Glomerular visceral epithelial cell (primary cell): ENCODE results near the gene COL24A1.
A peak's percentile ranks its signal among the peaks of the same experiment; 100 is the strongest.
"Not testable (repeated sequence)": the region's sequence is repeated elsewhere in the genome, so short reads cannot be mapped to it uniquely, and the experiment has no call there.

ENCODE experiments used
- DNase-seq: peaks from one replicate; pipeline ENCODE4 v3.0.0-alpha.2; 2016; ENCODE audit errors: extremely low spot score

Gene COL24A1

DNA sequence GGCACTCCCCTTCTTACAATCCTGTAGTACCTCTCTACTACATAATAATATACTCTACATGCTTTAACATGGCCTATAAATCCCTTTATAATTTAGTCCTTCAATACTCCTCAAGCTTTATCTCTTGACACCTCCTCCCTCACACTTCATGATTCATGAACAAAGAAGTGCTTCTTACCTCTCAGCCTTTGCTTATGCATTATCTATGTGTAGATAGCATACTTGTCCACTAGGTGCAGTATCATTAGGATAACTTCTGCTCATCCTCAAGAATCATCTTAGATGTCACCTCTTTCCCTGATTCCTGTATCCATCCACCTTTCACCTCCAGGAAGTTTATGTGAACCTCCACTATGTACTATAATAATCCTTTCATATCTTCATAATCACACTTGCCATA lies 74.4 kb downstream of the COL24A1 start:
- no peak for DNase-seq

DNA sequence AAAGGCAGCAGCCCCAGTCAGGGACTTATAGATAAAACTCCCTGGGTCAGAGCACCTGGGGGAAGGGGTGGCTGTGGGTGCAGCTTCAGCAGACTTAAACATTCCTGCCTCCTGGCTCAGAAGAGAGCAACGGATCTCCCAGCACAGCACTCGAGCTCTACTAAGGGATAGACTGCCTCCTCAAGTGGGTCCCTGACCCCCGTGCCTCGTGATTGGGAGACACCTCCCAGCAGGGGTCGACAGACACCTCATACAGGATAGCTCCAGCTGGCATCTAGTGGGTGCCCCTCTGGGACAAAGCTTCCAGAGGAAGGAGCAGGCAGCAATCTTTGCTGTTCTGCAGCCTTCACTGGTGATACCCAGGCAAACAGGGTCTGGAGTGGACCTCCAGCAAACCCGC lies 84.1 kb downstream of the COL24A1 start:
- not testable (repeated sequence) for DNase-seq

DNA sequence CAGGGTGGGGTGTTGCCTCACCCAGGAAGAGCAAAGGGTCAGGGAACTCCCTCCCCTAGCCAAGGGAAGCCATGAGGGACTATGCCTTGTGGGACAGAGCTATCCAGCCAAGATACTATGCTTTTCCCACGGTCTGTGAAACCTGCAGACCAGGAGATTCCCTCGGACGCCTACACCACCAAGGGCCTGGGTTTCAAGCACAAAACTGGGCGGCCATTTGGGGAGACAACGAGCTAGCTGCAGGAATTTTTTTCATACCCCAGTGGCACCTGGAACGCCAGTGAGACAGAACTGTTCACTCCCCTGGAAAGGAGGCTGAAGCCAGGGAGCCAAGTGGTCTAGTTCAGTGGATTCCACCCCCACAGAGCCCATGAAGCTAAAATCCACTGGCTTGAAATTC lies 84.7 kb downstream of the COL24A1 start:
- not testable (repeated sequence) for DNase-seq

DNA sequence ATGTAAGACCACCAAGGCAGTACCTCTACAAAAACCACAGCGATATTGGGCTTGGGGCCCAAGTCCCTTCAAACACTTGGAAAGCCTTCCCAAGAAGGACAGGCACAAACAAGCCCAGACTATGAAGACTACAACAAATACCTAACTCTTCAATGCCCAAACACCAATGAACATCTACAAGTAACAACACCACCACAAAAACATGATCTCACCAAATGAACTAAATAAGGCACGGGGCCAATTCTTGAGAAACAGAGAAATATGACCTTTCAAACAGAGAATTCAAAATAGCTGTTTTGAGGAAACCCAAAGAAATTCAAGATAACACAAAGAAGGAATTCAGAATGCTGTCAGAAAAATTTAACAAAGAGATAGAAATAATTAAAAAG lies 86.8 kb downstream of the COL24A1 start:
- no peak for DNase-seq

DNA sequence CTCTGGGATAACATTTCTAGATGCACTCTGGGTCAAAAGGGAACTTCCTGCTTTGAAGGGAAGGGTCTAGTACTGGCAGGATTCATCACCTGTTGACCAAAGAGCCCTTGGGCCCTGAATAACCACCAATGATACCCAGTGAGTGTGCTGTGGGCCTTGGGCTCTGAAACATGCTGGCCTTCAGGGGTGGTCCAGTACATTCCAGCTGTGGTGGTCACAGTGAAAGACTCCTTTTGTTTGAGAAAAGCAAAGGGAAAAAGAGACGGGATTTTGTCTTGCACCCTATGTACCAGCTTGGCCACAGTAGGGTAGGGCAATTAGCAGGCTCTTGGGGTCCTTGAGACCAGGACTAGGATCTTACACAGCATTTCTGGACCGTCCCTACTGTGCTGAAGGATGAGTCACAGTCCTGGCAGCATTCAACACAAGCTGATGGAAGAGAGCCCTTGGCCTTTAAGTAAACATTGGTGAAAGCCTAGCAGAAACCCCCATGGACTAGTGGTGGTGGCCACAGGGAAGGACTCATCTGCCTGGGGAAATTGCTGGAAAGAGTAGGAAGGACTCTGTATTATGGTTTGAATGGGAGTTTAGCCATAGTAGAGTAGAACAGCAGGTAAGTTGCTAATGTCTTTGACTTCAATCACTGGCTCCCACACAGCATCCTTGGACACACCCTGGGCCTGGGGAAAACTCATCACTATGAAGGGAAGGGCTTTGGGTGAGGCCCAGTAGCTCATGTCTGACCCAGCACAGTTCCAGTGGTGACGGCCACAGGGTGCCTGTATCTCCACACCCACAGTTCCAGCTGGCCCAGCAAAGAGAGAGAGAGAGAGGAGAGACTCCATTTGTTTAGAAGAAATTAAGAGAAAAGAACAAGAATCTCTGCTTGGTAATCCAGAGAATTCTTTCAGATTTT lies 87.5 kb downstream of the COL24A1 start:
- peak; percentile 2 for DNase-seq

DNA sequence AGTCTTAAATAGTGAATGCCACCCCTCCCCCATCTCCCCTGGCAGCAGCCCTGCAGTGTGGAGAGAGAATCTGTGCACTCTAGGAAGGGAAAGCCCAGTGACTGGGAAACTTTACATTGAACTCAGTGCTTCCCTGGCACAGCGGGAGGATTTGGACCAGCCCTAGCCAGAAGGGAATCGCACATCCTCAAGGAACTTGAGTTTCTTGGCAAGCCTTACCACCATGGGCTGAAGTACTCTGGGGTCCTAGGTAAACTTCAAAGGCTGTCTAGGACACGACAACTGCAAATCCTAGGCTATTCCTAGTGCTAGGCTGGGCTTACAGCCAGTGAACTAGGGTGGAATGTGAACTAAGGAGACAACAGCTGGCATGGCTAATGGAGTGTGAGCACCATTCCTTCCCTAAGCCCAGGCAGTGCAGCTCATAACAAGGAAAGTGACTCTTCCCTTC lies 88.3 kb downstream of the COL24A1 start:
- DNase-seq: no peak

DNA sequence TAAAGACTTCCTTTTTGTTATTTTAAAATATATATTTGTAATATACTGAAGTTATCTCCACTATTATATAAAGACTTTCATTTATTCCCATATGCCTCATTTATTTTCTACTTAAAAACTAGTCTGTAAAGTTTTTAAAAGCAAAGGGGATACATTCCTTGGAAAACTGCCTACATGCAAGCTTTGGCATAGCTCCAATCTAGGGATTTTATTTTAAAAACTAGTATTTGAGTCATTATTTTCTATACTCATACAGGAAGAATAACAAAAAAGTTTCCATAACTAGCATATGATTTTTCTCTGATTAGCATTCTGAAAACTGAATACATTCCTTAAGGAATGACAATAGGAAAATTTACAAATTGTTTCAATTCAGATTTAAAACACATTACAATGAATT lies 88.9 kb downstream of the COL24A1 start:
- no peak for DNase-seq

DNA sequence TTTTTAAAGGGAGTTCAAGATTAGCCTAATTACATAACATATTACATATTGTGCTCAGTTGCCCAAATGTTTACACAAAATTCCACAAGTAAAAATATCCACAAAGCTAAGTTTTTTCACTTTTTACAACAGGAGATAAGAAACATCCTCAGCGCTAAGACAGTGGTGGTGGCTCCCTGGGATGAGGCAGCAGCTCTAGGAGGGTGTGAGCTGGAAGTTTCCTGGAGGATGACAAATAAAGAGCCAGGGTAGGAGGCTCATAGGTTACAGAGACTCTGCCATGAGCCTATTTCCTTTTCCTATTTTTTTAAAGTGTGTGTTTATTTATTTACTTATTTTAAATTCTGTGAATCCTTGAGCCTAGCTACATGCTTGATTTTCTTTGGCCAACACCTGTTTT lies 91.7 kb downstream of the COL24A1 start:
- DNase-seq: no peak

DNA sequence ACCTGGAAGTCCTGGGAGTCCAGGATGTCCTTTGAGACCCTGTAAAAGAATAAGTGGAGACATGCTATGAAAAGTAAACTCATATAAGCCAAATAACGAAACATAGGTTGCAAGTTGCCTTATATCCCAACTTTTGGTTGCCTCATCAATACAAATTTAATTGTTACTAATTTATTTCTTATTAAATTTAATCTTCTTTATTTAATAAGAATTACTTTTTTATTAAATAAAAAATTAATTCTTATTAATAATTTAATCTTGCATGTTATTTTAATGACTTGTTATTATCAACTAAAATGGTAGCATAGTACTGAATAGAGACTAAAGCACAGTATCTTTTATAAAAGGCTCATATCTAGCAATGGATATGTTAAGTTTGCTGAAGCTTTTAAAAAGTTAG lies 92.9 kb downstream of the COL24A1 start:
- DNase-seq: no peak

DNA sequence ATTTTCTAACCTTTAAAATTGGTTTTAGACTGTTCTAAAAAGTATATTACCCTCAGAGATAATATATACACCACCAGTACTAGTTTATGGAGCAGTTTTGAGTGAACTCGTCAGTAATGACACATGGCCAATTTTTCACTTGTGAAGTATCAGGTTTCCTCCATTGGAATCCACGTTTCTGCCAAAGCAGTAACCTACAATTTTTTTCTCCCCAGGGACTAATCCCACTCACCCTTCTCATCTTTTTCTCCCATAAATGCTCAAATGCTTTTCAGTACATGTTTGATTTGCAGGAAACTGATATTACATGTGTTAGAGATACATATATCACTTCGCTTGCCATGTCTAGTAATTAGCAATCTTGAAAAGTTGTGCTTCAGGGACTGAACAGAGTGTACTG lies 94.1 kb downstream of the COL24A1 start:
- DNase-seq: no peak

DNA sequence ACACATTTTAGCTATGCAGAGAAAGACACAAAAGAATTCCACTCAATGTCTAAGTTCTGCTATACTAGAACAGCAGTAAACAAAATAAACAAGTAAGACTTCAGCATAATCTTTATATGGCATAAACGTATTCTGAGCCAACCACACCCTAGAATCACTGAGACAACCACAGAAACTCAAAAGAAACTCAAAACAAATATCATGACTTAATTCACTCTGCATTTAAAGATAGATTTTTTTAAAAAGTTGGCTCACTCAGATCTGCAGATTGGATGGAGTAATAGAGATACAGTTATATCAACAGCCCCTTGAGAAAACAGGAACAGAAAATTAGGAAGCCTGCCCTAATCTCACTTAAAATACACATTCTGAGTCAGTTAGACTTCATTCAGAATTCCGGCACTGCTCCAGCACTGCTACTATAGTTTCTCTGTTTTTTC lies 95.0 kb downstream of the COL24A1 start:
- DNase-seq: no peak

DNA sequence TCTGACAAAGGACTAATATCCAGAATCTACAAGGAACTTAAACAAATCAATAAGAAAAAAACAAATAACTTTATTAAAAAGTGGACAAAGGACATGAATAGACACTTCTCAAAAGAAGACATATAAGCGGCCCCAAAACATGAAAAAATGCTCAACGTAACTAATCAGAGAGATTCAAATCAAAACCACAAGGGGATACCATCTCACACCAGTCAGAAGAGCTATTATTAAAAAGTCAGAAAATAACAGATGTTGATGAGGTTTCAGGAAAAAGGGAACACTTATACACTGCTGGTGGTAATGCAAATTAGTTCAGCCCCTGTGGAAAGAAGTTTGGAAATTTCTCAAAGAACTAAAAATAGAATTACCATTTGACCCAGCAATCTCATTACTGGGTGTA lies 102.2 kb downstream of the COL24A1 start:
- no peak for DNase-seq

DNA sequence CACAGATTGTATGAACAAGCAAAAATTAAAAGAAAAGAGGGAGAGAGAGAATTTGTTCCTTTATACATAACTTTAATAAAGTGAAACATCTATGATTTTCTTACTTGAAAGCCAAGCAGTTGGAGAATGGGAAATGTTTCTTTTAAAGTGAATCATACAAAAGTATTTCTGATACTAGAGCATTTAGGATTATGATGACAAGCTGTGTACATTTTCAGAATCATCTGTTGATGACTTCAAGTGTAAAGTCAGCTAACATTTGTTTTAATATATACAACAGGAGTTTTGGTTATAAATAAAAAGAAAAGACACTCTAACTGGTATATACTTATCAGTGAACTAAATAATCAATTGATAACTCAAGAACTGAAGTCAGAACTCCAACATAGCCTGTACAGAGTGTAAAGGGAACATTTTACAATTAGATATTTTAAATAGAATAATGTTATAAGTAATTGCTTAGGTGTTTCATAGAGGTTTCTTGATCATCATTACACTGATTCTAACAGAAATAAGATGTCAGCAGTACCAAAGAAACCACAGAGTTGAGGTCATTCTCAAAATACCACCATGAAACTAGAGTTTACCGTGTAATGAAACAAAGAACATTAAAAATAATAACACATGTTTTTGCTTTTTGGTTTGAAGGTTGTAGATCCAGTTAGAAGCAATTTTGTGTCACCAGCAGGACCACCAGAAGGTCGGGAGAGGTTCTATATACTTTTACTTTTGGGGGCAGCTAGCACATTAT lies 103.4 kb downstream of the COL24A1 start:
- DNase-seq: no peak

DNA sequence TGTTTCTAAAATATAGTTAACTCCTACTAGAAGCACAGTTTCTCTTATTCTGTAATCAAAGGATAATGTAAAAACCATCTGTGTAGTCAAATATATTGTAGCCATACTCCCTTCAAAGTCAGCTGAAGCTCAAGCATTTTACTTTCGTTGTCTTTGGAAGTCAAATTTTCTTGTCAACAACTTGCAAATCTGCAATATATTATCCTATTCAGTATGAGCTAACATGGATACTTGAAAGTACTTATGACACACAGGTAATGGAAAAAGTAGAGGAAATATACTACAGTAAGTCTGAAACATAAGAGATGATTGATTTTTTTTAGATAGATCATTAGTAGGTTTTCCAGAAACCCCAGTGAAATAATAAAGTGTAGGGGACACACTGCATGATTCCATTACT lies 121.5 kb downstream of the COL24A1 start:
- DNase-seq: no peak

DNA sequence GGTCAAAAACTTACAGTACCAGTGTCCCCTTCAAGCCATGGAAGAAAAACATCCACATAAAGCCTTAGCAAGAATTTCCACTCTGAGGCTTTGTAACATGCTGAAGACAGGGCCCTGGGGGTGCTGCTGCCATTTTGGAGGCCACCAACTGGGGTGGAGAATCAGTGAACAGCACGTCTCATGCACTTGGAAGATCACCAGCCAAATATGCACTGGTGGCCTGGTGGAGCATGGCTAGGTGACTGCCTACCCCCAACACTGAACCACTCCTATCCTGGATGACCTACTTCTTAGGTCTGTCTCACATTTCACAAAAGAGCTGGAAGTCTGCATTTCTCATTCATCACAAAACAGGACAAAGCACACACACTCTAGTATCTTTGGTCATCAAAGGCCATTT lies 126.4 kb downstream of the COL24A1 start:
- no peak for DNase-seq

DNA sequence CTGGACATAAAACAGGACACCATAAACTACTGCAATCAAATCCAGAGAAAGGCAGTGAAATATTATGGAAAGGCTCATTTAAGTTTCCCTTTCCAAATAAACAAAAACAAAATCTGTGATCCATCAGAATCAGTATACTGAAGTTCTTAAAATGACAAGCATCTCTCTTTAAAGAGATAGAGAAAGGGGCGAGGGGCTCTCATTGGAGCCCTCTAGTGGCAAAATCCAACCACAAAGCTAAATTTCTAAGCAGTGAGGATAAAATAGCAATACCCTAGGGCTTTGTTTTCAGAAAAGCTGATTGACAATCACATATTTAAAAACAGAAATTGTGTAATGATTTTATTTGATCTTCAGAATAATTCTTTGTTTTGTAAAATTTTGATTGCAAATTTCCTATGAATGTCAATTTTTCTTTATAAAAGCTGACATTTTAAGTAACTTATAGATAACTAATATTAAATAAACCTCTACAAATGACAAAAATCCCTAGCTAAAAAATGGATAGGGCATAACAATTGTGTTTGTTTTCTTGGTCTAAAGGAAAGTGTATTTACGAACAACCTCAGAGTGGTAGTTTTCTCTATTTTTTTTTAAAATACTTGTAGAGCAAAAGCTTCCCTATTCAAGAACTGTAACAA lies 138.2 kb downstream of the COL24A1 start:
- DNase-seq: peak; percentile 51

DNA sequence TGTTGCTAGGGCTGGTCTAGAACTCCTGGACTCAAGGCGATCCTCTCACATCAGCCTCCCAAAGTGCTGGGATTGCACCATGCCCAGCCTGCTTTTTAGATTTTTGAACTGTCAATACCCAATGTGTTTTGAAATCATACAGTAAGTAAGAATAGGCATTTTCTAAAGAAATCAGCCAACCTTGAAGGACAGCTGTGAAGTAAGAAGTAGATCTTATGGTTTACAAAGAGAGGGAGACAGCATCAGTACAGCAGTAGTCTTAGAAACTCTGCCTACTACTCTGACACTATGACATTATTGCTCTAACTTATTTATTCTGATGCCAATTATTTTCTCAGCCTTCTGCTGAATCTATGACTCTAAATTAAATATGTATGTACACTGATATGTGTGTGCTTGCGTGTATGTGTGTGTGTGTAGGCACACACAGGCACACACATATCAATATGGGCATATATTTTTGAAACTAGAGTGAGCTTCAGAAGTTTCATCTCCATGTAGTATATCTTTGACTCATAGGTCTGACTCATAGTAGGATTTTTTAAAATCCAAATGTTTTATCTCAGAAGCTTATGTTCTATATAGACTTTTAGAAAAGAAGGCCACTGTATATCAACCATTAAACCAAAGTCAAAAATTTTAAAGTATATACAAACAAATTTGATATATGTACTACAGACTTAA lies 140.4 kb downstream of the COL24A1 start:
- DNase-seq: no peak

DNA sequence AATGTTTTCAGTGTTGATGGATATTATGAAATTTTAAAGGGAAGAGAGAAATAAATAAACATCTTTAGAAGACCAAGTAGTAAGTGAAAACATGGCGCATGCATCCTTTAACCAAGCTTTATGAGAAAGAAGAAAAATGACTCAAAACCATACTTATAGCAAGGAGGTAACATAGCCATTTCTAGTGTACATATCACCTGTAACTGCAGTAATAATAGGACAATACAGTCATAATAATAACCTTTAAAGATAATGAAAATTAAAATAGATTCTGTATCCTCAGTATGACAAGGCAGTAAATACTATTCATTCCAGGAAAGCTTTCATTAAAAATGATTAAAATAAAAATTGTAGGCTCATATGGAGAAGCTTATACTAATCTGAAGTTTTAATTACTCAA lies 141.2 kb downstream of the COL24A1 start:
- DNase-seq: no peak

DNA sequence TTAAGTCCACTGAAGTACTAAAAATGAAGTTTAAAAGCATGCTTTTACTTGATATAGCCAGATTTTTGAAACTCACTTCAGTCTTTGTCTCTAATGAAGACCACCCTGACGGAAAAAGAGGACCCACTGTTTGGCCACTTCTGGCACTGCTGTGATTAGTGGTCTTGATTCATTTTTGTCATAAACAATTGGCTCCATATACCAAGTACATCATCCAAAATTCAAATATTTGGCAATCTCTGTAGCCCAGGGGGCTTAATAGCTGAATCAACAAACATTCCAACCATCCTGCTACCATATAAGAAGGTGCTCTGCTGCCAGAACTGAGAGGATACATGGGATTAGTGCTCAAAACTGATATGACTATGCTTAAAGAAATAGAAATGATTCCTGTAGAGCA lies 156.0 kb downstream of the COL24A1 start:
- DNase-seq: no peak

DNA sequence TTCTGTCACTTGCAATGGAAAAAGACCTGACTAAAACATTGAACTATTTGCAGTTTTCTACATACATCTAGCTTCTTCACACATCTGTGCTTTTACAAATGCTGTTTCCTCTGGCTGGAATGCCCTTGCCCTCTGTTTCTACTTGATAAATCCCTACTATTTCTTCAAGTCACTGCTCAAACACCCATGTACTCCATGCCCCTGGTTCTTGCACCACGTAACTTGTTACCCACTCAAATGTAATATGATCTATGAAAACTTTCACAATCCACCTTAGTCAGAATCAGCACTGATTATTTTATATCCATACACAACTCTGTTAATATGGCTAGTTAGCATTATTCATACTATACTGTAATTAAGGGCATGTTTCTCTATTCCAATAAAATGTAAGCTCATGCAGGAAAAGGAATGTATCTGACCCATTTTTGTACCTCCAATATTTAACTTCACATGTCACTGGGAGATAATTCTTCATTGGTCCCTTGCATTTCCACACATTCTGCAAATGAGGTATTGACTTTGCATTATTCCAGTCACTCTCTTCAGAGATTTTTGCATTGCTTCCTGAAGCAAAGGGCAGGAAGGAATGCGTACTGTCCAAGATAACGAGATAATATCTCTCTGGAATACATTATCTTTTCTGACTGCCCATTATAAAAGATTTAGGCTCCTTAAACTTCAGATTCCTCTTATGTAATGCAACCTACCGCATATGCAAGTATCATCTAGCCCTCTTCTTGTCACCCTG lies 158.3 kb downstream of the COL24A1 start:
- DNase-seq: no peak

DNA sequence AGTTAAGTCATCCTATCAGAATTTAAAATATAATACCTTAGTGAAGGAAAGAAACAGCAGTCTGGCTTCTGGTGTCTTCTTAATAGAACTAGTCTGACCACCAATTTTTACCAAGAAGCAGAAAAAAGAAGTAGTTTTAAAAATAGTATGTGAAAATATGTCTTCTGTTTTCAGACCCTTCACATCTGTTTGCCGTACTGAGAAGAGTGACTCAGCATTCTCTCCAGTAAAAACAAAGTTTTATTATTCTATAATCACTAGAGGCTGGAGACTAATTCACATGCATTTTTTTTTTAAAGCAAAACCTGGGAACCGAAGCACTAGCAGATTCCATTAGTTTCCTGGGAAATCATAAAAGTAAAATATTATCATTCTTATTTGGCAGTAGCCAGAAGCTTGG lies 163.8 kb downstream of the COL24A1 start:
- no peak for DNase-seq
